AG04449 (cell line): Measurements from ENCODE around the gene MTG1.
"Not testable (repeated sequence)": the region's sequence is repeated elsewhere in the genome, so short reads cannot be mapped to it uniquely, and the experiment has no call there.

Experiments
- CTCF ChIA-PET: fragments of 350-600 bp; formaldehyde crosslinking; extraction: SDS; loops from one replicate; lab custom pipeline; 2021; ENCODE audit warnings: antibody characterized with exemption; lab: Yijun Ruan, JAX
- POLR2A ChIA-PET: fragments of 400-600, 350-600 bp; formaldehyde crosslinking; extraction: SDS; loops from one replicate; lab custom pipeline; 2020; ENCODE audit warnings: antibody characterized with exemption, inconsistent platforms; lab: Yijun Ruan, JAX
- DNase-seq: peaks from one replicate; pipeline ENCODE4 v3.0.0-alpha.2; 2010; ENCODE audit warnings: low read depth, low spot score
- H3K4me3 ChIP-seq: 2 replicates; pipeline ENCODE4 v1.5.1; 2011; ENCODE audit warnings: low read depth, mild to moderate bottlenecking, control low read depth, low read length
- TF ChIP-seq, protein P1 (sequence below): IDR thresholded peaks from one replicate; pipeline ENCODE4 v1.5.1; 2011; ENCODE audit warnings: mild to moderate bottlenecking, moderate library complexity, low read length, control low read depth, inconsistent platforms; ENCODE audit not compliant: insufficient read depth; ENCODE audit errors: missing control alignments

The MTG1 gene

DNA sequence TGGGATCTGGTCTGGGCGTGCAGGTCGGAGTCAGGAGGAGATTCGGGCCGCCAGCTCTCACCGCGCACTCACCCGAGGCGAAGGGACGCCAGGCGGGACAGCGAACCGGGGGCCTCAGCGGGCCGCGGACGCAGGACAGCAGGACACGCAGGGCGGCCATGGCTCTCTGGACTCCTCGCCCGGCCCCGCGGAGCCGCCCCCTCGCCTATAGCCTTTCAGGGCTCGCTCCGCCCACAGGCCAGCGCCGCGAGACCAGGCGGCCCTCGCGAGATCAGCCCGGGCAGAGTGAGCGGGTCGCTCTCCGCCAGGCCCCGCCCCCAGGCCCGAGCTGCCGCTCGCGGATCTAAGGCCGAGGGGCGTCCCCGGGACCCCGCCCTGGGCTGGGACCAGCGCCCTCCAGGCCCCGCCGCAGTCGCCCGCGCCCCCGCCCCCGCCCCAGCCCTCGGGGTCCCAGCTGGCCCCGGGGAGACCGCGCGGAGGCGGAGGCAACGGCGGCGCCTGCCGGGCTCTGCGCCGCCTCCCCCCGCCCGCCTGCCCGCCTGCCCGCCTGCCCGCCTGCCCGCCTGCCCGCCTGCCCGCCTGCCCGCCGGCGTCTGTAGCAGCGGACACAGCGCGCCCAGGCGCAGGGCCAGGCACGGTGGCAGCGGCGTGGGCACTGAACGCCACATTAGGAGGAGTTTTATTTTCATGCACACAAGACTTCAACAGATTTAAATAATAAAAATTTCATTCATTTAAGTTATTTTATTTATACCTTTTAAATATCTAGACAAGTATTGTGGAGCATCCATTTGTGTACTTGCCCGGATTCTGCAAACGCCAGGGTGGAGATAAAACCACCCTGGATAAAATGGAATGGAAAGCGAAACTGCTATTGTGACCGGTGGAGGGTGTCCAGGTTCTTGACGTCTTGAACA, 20.5 kb upstream of the MTG1 start, which contains the start of gene ECHS1:
Gene ECHS1 (minus strand): TSS at position 181 of the 917 bp plus-strand sequence. CDS start 21 bp downstream, at position 160.
- DNase-seq, result no peak
- TF ChIP-seq, protein P1, sequence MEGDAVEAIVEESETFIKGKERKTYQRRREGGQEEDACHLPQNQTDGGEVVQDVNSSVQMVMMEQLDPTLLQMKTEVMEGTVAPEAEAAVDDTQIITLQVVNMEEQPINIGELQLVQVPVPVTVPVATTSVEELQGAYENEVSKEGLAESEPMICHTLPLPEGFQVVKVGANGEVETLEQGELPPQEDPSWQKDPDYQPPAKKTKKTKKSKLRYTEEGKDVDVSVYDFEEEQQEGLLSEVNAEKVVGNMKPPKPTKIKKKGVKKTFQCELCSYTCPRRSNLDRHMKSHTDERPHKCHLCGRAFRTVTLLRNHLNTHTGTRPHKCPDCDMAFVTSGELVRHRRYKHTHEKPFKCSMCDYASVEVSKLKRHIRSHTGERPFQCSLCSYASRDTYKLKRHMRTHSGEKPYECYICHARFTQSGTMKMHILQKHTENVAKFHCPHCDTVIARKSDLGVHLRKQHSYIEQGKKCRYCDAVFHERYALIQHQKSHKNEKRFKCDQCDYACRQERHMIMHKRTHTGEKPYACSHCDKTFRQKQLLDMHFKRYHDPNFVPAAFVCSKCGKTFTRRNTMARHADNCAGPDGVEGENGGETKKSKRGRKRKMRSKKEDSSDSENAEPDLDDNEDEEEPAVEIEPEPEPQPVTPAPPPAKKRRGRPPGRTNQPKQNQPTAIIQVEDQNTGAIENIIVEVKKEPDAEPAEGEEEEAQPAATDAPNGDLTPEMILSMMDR, result no peak
- POLR2A ChIA-PET, result interaction anchor here (0.5 to 1.0 kb wide), 3 partner anchors 9 to 17 kb away, joined by 3 read pairs; no protein-coding TSS in a partner anchor
- CTCF ChIA-PET, result interaction anchor here (1.8 kb wide), 1 partner anchor 44 kb away, joined by 4 read pairs; no protein-coding TSS in a partner anchor
- H3K4me3 ChIP-seq, result peak within 1 kb of the TSS; percentile 91

DNA sequence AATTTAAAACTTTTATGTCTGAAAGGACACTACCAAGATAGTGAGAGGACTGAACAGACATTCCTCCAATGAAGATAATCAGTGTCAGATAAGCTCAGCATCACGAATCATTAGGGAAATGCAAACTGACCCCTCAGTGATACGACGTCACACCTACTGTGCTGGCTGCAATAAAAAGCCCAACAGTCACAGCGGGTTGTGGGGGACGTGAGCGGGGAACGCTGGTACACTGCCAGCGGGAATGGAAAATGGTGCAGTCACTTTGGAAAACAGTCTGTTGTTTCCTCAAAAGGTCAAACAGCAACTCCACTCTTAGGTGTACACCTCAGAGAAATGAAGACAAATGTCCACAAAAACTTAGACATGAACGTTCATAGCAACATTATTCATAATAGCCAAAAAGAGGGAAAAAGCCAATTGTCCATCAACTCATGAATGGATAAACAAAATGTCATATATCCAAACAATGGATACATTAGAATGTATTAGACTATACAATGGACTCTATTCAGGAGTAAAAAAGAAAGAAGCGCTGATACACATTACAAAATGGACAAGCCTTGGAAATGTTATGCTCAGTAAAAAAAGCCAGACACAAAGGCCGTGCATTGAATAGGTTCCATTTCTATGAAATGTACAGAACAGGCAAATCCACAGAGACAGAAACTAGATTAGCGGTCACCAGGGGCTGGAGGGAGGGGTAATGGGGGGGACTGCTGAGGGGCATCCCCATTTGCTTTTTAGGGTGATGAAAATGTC, 18.4 kb upstream of the MTG1 start:
- ChIA-PET POLR2A (no interaction called here), CTCF (no interaction called here)
- TF ChIP-seq, protein P1, result no peak
- DNase-seq, result no peak
- H3K4me3 ChIP-seq, result no peak overlapping the region

DNA sequence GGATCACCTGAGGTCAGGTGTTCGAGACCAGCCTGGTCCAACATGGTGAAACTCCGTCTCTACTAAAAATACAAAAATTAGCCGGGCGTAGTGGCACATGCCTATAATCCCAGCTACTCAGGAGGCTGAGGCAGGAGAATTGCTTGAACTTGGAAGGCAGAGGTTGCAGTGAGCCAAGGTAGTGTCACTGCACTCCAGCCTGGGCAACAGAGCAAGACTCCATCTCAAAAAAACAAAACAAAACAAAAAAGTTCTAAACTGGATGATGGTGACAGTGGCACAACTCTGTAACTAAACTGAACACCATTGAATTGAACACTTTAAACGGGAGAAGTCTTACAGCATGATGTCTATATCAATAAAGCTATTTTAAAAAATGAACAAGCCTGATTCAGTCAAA, 17.8 kb upstream of the MTG1 start:
- CTCF ChIA-PET, H3K4me3 ChIP-seq, POLR2A ChIA-PET, DNase-seq: not testable (repeated sequence)

- no peak for DNase-seq
- TF ChIP-seq, protein P1, result no peak
- POLR2A ChIA-PET, result interaction anchor here (1.4 kb wide), 1 partner anchor 9 kb away, joined by 4 read pairs; no protein-coding TSS in a partner anchor
- CTCF ChIA-PET, result interaction anchor here (2.0 kb wide), 1 partner anchor 48 kb away, joined by 10 read pairs; no protein-coding TSS in a partner anchor
- H3K4me3 ChIP-seq, result no peak overlapping the region
Measured at GRCh38 chr10:133377025-133377817, 16.7 kb upstream of the MTG1 start.

GRCh38 chr10:133377818-133378250, 16.1 kb upstream of the MTG1 start:
- TF ChIP-seq, protein P1, result no peak
- CTCF ChIA-PET, result interaction anchor here (1.5 to 2.0 kb wide), 2 partner anchors 22 to 48 kb away, joined by 3 to 10 read pairs; no protein-coding TSS in a partner anchor
- POLR2A ChIA-PET, result interaction anchor here (1.4 kb wide), 1 partner anchor 9 kb away, joined by 4 read pairs; no protein-coding TSS in a partner anchor
- peak overlapping the region; percentile 75 for H3K4me3 ChIP-seq
- no peak for DNase-seq
